Kidney (tissue), 14 donors: ENCODE results near the gene GTPBP10. TPM values are rescaled to one million over a fixed set of nuclear protein-coding genes. Genes with fewer than 3 reads are reported as not detected.

Experiments used
- DNase-seq, 5 donors: peaks; one replicate each; pipeline ENCODE4 v3.0.0-alpha.2; 2013 to 2020
- FAIRE-seq: peaks from 2 replicates; lab custom pipeline; 2012; peaks lifted over from hg19 to GRCh38; lab: Jason Lieb, UNC
- H3K27ac ChIP-seq, 2 donors: one replicate each; pipeline ENCODE4 v1.7.0; 2013; ENCODE audit warnings: low read depth in 2 of 2, low read length in 2 of 2, inconsistent platforms in 1 of 2
- H3K27me3 ChIP-seq: one replicate; pipeline ENCODE4 v1.7.1; 2013; ENCODE audit warnings: low read length, inconsistent platforms; ENCODE audit not compliant: control insufficient read depth, insufficient read depth
- H3K36me3 ChIP-seq, 3 donors: one replicate each; pipeline versions ENCODE4 v1.7.0 to v1.7.1; 2013; ENCODE audit warnings: low read length in 3 of 3, control low read depth in 1 of 3, inconsistent platforms in 1 of 3; ENCODE audit not compliant: insufficient read depth in 3 of 3, control insufficient read depth in 2 of 3
- H3K4me1 ChIP-seq, 3 donors: one replicate each; pipeline versions ENCODE4 v1.7.0 to v1.7.1; 2013; ENCODE audit warnings: low read length in 3 of 3, inconsistent platforms in 1 of 3, low read depth in 1 of 3; ENCODE audit not compliant: control insufficient read depth in 2 of 3, insufficient read depth in 2 of 3
- H3K4me3 ChIP-seq, 3 donors: one replicate each; pipeline versions ENCODE4 v1.7.0 to v1.8.1; 2013; ENCODE audit warnings: low read length in 3 of 3, control low read depth in 1 of 3, inconsistent platforms in 1 of 3
- H3K9ac ChIP-seq, 3 donors: one replicate each; pipeline versions ENCODE4 v1.7.0 to v1.7.1; 2013; ENCODE audit warnings: low read length in 3 of 3, control low read depth in 1 of 3, inconsistent platforms in 1 of 3
- H3K9me3 ChIP-seq, 3 donors: one replicate each; pipeline versions ENCODE4 v1.7.0 to v1.7.1; 2013; ENCODE audit warnings: low read length in 3 of 3, control low read depth in 1 of 3, inconsistent platforms in 1 of 3; ENCODE audit not compliant: control insufficient read depth in 2 of 3, insufficient read depth in 1 of 3
- intact Hi-C: fragments of 100-400 bp; cut with DNase I; formaldehyde crosslinking; loops from one replicate; pipeline ENCODE4 v1.11.1; 2022
- polyA plus RNA-seq: library from polyadenylated mRNA; stranded (reverse); fragments of 350-450 nt; fragmentation: Illumina TruSeq; extraction: RNeasy Lipid Tissue Mini Kit (QIAGEN cat#74804); gene quantifications from one replicate; pipeline ENCODE4 v1.2.3, GENCODE V29; 2014; ENCODE audit warnings: low read depth, low replicate concordance; ENCODE audit not compliant: insufficient read depth
- total RNA-seq: library from RNA; stranded (reverse); fragmentation: NEBNext Ultra II Directional; extraction: Animal tissue kit (Norgen Biotek cat#: 25700); gene quantifications from one replicate; pipeline ENCODE4 v1.2.1, GENCODE V29; 2021
- TF ChIP-seq, protein P1 (sequence below): IDR thresholded peaks from 3 replicates; pipeline ENCODE4 v1.5.1; 2012; ENCODE audit warnings: mild to moderate bottlenecking, moderate library complexity, borderline replicate concordance; ENCODE audit not compliant: insufficient read depth; ENCODE audit errors: extremely low read depth
- donor health status: control.
- donor health status: control.
- donor health status: control.
- donor health status: control.
- donor health status: control.
- donor health status: DM: yes; HTN: yes; CAD: no.
- donor health status: Normal renal cell carcinoma (clear cell type).

Gene GTPBP10
- total and polyA plus RNA-seq, 2 donors from 2014 or later = 15.2 to 31.8 TPM

DNA sequence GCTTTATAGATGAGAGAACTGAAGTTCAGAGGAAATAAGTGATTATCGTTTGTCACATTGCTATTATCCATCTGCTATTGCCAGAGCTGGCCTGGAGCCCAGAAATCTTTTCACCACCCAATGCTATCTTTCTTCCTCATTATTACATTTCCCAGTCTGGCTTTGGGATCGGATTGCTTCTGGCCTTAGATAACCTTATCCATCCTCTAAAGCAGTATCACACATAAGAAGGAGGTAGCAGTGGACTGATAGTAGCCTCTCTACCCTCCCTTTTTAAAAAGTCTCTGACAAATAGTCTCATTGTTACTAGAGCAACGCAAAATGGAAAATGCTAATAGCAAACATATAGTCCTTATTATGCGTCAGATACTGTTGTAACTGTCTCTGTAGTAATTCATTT is 55.5 kb downstream of the GTPBP10 start:
- intact Hi-C loops = no loop called here
- Histone ChIP-seq H3K27ac (no peak overlapping the region), H3K27me3 (no peaks in the 10 kb centered on the region), H3K9me3 (no peaks in the 10 kb centered on the region), H3K4me1 (no peaks in the 10 kb centered on the region), H3K36me3 (peaks cover 0 to 2% (median 0%) of the 10 kb centered on the region in 3 donors), H3K4me3 (no peak overlapping the region), H3K9ac (no peak overlapping the region)
- DNase-seq (peak in 2 of 5 donors; percentile 10 to 26), FAIRE-seq (no peak)
- TF ChIP-seq, protein P1, sequence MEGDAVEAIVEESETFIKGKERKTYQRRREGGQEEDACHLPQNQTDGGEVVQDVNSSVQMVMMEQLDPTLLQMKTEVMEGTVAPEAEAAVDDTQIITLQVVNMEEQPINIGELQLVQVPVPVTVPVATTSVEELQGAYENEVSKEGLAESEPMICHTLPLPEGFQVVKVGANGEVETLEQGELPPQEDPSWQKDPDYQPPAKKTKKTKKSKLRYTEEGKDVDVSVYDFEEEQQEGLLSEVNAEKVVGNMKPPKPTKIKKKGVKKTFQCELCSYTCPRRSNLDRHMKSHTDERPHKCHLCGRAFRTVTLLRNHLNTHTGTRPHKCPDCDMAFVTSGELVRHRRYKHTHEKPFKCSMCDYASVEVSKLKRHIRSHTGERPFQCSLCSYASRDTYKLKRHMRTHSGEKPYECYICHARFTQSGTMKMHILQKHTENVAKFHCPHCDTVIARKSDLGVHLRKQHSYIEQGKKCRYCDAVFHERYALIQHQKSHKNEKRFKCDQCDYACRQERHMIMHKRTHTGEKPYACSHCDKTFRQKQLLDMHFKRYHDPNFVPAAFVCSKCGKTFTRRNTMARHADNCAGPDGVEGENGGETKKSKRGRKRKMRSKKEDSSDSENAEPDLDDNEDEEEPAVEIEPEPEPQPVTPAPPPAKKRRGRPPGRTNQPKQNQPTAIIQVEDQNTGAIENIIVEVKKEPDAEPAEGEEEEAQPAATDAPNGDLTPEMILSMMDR = no peak

DNA sequence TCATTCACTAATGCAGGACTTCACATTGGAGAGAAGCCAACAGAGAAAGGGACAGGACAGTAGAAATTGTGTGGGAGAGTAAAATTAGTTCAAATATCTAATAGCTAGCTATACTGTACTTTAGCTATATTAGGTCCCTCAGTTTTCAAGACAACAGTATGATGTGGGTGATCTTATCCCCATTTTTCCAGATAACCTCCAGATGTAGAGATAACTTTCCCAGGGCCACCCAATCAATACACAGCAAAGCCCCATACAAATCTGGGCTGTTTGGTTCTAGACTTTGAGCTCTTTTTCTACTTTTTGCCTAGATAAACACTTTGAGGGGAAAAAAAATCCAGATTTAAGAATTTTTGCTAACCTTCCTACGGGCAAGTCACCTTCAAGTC is 56.3 kb downstream of the GTPBP10 start:
- H3K4me3 ChIP-seq = peak overlapping the region; percentile 82 to 99 (median 94)
- TF ChIP-seq, protein P1 = no peak
- intact Hi-C loops = no loop called here
- H3K27me3 ChIP-seq = no peaks in the 10 kb centered on the region
- no peak for DNase-seq
- H3K9me3 ChIP-seq = no peaks in the 10 kb centered on the region
- FAIRE-seq = no peak
- H3K4me1 ChIP-seq = no peaks in the 10 kb centered on the region
- H3K27ac ChIP-seq = peak overlapping the region in 1 of 2 donors; percentile 81
- peaks cover 0 to 2% (median 0%) of the 10 kb centered on the region in 3 donors for H3K36me3 ChIP-seq
- peak overlapping the region; percentile 61 to 97 (median 96) for H3K9ac ChIP-seq

DNA sequence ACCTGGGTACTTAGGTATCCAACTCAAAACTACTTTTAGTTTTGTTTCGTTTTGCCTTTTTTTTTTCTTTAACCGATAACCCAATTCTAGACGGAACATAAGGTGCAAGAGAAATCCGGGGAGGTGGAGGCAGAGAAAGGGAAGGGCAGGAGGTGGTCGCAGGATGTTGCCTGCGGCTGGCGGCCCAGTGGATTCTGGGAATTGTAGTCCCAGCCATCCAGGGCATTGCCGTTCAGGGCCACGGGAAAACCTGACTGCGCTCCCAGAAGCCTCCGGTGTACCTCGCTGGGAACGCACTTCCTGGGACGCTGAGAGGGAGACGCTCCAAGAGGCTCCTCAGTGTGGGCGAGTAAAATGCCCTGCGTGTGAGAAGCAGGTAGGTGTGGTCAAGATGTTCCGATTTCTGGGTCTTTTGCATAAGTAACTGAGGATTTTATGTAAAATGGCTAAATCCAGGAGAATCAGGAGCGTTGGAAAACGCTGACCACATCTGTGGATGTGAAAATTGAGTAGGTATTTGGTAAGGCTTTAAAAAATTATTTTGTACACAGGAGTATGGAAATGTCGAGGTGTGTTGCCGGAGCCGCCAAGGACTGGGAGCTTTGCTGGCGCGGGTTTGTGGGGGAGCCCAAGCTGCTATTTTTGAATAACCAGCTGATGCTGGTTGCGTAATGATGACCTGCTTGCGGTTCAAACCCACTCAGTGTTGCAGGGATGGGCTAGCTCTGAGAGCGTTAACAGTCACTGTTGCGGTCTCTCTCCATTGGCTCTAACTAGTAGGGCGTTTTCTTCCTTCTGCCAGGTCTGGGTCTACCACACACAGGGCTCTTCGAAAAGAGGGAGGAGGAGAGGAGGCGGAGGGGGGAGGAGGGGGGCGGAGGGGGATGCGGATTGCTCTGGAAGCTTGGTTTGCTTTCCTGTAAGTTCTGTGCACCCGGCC is 56.9 kb downstream of the GTPBP10 start, which contains the start of gene CLDN12:
CLDN12 (plus strand) TSS at position 288 of the 940 bp plus-strand sequence. CDS start 9,216 bp downstream, outside the sequence.
- DNase-seq (peak; percentile 91 to 95 (median 93)), FAIRE-seq (no peak)
- Histone ChIP-seq H3K9ac (peak within 1 kb of the TSS; percentile 61 to 97 (median 96)), H3K9me3 (no peaks in the 10 kb centered on the region), H3K4me1 (no peaks in the 10 kb centered on the region), H3K4me3 (peak within 1 kb of the TSS; percentile 82 to 99 (median 94)), H3K27me3 (no peaks in the 10 kb centered on the region), H3K36me3 (peaks cover 0 to 2% (median 0%) of the 10 kb centered on the region in 3 donors), H3K27ac (peak within 1 kb of the TSS; percentile 81 to 94)
- intact Hi-C loops = no loop called here
- TF ChIP-seq, protein P1 = no peak
